ENCODE measurements around the gene ANKRD9.
"Not testable (repeated sequence)": the region's sequence is repeated elsewhere in the genome, so short reads cannot be mapped to it uniquely, and the experiment has no call there.

The ANKRD9 gene

DNA sequence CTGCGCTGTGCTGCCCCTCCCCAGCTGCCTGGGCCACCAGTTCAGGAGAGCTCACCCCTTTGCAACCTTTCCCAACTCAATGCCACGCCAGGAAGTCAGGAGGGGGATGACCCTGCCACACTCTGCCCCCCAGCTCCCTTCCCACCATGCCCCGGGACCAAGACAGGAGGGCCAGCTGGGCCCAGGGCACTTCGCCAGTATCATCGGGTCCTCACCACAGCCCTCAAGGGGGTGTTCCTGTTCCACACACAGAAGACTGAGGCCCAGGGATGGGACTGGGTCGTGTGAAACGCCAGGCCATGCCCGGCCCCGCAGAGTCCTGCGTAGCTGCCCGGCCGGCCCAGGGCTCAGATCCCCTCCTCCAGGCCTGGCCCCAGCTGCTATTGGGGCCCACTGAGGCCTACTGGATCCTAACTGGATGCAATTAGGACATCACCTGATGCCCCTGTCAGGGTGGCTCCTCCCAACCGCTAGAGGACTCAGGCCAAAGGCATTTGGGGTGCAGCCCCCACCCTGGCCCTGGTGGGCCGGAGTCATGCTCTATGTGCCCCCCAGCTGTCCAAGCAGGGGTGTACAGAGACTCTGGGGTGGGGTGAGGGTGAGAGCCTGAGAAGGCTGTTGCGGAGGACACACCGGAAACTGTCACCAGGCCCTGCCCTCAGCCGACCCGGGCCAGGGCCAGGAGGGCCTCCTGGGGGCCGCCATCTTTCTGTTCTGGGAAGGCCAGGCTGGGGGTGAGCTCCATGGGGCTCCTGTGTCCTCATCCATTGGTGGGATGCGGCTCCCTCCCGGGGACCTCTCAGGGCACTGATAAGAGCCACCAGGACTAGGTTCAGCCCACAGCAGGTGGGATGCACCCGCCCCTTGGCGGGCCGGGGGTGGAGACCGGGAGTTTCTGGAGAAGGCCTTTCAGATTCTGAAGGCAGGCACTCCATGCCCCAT lies 29.3 kb upstream of the ANKRD9 start:
- no peak for DNase-seq

DNA sequence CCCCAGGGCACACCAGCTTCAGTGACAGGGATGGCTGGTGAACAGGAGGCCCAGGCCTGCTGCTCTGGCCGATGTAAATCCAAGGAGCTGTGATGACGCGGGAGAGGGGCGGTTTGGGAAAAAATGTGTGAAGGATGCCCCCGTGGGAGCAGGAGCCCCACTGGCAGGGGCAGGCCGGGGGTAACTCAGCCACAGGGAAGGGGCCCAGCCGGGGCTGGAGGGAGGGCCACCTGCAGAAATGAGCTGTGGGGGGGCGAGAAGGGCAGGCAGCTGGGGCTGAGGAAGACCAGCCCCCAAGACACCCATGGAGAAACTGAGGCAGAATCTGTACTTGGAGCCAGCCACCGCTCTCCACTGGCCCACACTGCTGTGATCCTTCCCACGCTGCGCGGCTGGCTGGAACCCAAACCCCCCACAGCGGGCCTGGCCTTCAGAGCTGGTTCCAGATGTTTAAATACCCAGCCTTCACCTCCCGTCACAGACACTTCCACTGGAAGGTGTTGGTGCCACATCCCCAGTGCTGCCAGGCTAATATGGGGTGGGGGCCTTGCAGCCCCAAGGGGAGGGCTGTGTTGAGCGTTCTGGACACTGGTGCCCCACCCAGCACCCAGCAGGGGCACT lies 28.5 kb upstream of the ANKRD9 start:
- no peak for DNase-seq

DNA sequence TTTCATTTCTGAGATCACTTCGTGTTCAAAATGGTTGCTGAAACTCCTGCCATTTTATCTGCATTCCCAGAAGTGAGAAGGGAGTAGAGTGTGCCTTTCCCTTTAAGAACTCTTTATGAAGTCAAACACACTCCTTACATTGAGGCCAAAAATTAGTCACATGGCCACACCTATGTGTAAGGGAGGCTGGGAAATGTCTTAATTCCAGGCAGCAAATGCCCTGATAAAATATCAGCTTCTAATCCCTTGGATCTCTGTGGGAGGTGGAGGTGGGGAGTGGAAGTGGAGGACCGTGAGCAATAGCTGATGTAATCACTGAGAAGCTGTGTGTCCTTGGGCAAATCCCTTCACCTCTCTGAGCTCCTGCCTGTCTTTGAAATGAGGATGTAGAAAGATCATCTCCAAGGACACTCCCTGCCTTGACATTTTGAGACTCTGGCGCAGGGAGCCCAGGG lies 22.7 kb upstream of the ANKRD9 start:
- no peak for DNase-seq

DNA sequence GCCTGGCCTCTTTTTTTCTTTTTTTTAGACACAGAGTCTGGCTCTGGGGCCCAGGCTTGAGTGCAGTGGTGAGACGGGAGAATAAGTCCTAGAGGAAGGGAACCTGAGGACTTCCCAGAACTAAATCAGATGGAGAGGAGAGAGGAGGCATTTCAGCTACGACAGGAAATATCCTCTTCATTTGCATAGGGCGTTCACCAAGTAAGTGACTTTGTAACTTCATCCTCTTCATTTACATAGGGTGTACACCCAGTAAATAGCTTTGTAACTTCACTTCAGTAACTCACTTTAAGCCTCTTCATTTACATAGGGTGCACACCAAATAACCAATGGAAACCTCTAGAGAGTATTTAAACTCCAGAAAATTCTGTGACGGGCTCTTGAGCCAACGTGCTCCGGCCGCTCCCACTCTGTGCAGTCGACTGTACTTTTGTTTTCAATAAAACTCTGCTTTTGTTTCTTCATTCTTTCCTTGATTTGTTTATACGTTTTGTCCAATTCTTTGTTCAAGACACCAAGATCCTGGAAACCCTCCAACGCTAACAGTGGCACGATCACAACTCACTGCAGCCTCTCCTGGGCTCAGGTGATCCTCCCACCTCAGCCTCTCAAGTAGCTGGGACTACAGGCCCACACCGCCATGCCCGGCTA lies 21.4 kb upstream of the ANKRD9 start:
- DNase-seq: no peak

DNA sequence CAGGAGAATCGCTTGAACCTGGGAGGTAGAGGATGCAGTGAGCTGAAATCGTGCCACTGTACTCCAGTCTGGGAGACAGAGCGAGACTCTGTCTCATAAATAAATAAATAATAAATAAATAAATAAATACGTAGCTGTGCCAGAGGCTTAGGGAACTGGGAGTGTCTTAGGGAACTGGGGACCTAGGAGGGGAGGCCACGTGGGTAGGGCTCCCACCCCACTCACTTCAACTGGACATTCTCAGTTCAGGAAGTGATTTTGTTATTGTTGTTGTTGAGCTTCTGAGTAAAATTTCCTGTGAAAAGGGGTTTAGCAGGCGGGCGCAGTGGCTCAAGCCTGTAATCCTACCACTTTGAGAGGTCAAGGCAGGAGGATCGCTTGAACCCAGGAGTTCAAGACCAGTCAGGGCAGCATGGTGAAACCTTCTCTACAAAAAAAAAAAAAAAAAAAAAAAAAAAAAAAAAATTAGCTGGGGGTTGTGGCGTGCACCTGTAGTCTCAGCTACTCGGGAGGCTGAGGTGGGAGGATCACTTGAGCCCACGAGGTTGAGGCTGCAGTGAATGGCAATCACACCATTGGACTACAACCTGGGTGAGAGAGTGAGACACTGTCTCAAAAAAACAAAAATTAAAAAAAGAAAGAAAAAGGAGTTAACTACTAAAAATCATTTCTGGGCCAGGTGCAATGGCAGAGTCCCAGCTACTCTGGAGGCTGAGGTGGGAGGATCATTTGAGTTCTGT lies 19.0 kb upstream of the ANKRD9 start:
- no peak for DNase-seq

DNA sequence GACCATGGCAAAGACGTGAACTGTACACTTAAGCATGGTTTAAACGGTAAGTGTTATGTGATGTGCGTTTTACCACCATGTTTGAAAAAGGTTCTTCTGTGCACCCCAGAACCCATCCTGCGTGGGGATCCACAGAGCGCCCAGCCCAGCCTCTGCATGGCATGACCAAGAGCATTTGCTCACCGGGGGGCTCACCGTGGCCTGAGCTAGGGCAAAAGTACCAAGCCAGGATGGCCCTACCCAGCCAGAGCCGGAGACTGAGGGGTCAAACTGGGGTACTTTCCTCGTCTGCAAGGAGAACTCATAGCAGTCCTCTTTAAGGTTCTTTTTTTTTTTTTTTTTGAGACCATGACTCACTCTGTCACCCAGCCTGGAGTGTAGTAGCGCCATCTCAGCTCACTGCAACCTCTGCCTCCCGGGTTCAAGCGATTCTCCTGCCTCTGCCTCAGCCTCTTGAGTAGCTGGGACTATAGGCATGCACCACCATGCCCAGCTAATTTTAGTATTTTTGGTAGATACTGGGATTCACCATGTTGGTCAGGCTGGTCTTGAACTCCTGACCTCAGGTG lies 16.4 kb upstream of the ANKRD9 start:
- no peak for DNase-seq

DNA sequence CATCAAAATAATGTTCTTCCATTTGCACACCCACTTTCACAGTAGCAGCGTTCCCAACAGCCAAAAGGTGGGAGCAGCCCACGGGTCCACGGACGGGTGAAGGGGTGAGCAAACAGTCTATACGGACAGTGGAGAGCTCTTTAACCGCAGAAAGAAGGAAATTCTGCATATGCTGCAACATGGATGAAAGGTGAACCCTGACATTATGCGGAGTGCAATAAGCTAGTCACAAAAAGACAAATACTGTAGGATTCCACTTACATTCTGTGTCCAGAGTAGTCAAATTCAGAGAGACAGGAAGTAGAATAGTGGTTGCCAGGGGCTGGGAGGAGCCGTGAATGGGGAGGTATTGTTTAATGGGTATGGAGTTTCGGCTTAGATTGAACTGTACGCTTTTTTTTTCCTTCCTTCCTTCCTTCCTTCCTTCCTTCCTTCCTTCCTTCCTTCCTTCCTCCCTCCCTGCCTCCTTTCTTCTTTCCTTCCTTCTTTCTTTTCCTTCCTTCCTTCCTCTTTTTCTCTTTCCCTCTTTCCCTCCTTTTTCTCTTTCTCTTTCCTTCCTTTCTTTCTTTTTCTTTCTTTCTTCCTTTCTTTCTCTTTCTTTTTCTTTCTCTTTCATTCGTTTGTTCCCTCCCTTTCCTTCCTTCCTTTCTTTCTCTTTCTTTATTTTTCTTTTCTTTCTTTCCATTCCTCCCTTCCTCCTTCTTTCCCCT lies 15.8 kb upstream of the ANKRD9 start:
- DNase-seq: peak; percentile 60

DNA sequence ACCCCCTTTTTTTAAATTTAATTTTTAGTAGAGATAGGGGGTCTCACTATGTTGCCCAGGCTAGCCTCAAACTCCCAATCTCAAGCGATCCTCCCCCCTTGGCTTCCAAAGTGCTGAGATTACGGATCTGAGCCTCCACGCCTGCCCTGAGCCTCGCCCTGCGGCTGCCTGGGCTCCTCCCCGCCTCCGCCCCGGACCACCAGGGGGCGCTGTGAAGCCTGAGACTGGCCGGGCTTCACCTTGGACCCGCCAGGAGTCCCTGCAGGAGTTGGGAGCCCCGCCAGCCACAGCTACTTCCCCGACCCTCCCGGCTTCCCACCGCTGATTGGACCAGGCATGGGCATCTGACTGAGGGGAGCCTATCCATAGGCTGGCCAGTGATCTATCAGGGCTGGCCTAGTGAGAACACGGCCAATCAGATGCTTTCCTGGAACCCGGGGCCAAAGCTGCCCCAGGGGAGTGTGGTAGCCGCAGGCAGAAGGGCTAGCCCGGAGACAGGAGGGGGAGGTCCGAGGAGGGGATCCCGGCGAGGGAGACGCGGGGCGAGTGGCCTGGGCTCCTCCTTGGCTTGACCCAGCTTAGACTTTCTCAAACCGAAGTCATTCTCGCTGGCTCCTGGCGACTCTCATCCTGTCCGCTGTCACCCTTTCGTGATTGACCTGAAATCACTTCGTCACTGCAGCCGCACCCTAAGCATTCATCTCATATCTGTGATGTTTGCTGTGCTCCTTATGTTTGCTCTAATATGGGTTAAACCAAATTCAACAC lies 15.1 kb upstream of the ANKRD9 start:
- DNase-seq: peak; percentile 88

DNA sequence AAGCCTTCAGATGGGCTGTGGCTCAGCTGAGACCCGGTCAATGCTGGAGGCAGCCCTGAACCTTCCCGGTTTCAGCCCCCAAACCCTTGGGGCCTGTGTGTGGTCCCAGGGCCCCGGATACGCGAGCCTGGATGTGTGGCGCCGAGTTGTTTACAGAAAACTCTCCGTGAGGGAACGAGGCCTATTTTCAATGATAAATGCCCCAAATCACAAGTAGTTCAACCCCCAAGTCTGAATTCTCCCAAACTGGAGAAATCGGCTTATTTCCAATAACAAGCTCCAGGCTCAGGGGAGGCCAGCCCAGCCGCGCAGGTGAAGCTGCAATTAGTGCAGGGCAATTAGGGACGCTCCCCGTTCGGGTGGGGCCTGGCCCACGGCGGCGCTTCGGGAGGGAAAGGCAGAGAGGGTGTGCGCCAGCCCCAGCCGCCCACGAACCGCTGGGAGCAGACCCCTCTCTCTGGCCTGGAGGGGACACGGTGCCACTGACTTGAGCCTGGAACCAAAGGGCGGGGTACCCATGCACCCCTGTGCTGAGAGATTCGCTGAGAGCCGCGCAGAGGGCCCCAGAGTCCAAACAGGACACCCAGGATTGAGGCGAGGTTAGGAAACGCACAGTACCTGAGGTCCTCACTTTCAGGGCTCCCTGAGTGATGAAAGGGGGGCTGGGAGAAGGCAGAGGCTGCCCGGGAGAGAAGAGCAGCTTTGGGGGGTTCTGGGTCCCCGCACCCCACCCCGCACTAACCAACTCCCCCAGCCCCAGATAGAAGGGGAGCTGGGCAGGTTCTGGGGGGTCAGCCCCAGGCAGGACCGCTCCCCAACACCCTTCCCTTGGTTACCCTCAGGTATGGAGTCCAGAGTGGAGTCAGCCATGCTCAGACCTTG lies 14.2 kb upstream of the ANKRD9 start:
- no peak for DNase-seq

DNA sequence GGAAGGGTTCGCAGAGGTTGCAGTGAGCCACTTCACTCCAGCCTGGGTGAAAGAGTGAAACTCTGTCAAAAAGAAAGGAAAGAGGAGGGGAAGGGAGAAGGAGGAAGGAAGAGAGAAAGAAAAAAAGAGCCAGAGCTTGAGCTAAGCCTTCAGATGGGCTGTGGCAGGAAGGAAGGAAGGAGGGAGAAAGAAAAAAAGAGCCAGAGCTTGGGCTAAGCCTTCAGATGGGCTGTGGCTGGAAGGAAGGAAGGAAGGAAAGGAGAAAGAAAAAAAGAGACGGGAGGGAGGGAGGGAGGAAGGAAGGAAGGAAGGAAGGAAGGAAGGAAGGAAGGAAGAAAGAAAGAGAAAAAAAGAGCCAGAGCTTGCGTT lies 13.6 kb upstream of the ANKRD9 start:
- DNase-seq: no peak

DNA sequence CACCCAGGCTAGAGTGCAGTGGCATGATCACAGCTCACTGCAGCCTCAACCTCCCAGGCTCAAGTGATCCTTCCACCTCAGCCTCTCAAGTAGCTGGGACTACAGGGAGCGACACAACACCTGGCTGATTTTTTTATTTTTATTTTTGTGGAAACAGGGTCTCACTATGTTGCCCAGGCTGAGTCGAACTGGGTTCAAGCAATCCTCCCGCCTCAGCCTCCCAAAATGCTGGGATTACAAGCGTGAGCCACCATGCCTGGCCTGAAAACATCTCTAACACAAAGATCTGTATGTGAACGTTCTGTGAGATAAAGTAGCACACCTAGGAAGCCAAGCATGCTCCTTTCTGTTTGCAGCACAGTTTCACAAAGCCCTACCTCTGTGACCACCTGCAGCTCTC lies 10.1 kb upstream of the ANKRD9 start:
- not testable (repeated sequence) for DNase-seq

DNA sequence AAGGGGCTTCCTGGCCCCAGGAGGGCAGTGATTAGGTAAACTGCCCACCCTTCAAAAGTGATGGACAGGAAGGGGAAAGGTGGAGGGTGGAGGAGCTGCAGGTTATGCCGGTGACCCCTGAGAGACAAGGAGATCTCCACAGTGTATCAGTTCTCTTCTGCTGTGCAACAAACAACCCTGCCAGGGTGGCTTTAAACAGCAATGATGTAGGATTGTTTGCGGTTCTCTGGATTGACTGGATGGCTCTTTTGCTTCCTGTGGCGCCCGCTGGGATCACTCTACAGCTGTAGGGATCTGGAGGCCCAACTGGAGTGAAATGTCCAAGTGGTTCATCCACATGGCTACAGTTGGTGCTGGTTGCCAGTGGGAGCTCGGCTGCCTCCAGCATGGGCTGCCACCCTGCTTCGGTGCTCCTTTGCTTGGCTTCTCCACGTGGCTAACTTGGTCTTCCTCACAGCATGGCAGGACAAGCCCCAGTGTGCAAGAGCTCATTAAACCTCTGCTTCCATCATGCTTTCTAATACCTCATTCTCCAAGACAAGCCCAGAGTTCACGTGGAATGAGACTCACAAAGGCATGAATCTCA lies 8.6 kb upstream of the ANKRD9 start:
- DNase-seq: no peak

DNA sequence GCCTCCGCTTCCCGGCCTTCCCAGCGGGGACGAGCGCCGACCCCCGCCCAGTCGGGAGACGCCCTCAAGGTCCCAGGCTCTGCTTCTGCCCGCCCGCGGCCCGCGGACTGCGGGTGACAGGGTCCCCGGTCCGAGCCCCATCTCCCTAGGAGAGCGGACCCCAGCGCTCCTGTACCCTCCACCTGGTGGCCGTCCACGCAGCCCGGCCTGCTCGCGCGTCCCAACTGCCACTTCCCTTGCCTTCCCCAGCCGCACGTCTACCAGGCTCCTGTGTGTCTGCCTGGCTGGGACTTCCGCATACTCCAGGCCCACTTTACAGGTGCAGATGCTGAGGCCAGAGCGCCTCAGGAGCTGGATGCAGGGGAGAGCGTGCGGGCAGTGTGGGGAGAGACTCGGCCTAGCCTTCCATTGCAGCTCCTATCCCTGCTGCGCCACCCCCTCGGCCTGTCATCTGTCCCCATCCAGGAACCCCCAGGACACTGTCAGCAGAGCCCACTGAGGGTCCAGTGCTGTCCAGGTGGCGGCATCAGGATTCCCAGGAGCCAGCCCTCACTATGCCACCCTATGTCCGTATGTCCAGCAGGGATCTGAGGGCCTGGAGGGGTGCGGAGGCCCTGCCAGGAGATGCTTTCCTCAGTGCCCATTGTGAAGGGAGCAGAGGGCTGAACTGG lies 8.0 kb upstream of the ANKRD9 start:
- DNase-seq: no peak

DNA sequence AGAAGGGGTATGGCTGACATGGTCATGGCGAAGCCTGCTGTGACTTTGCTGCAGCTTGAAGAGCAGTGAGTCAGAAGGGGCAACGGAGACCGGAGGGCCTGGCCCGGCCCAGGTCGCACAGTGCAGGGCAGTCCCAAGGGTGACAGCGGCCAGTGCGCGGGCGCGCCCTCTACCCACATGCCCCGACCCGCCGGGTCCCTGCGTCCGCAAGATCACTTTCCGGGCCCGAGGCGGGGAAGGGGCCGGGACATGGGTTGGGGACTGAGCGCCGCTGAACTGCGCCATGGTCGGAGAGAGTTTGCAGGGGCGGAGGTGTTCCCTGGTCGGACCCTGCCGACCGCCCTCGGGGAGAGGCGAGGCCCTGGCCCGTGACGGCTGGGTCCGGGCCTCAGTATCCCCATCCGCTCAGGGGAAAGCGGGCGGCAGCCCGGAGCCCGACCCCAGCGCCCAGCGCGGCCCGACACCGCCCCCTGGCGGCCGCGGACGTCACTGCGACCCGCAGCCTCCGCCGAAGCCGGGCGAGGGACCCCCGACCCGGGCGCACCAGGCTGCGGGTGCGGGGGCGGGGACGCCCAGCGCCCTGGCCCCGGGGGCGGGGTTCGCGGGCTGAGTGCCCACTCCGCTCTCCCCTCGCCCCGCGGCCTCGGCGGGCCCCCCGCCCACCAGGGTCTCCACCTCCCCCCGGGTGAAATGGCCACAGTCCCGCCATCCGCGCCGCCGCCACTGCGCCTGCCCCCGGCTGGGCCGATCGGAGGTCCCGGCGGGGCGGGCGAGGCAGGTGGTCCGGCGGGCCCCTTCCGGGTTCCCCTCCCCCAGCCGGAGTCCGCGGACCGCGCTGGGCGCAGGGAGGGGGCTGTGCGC lies 7.2 kb upstream of the ANKRD9 start:
- peak; percentile 46 for DNase-seq

DNA sequence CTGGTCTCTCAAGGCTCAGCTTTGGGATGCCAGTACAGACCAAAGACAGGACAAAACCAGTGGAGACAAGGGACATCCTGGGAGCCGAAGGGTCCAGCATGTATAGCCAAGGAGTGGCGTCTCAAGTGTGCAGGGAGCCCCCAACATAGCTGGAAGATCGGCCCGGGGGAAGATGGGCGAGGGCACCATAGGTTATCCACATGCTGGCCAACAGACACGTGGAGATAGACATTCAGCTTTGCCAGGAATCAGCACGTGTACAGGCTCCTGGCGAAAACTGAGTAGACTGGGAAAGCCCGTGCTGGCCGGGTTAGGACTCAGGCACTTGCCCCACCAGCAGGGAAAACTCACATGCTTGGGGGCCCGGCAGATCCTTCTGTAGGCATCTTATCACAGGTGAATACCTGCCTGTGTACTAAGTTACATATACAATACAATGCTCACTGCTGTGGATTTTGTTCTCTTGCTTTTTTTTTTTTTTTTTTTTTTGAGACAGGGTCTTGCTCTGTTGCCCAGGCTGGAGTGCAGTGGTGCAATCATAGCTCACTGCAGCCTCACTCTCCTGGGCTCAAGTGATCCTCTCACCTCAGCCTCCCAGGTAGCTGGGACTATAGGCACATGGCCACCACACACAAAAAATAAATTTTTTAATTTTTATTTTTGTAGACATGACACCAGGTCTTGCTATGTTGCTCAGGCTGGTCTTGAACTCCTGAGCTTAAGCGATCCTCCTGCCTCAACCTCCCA lies 5.6 kb upstream of the ANKRD9 start:
- DNase-seq: no peak

DNA sequence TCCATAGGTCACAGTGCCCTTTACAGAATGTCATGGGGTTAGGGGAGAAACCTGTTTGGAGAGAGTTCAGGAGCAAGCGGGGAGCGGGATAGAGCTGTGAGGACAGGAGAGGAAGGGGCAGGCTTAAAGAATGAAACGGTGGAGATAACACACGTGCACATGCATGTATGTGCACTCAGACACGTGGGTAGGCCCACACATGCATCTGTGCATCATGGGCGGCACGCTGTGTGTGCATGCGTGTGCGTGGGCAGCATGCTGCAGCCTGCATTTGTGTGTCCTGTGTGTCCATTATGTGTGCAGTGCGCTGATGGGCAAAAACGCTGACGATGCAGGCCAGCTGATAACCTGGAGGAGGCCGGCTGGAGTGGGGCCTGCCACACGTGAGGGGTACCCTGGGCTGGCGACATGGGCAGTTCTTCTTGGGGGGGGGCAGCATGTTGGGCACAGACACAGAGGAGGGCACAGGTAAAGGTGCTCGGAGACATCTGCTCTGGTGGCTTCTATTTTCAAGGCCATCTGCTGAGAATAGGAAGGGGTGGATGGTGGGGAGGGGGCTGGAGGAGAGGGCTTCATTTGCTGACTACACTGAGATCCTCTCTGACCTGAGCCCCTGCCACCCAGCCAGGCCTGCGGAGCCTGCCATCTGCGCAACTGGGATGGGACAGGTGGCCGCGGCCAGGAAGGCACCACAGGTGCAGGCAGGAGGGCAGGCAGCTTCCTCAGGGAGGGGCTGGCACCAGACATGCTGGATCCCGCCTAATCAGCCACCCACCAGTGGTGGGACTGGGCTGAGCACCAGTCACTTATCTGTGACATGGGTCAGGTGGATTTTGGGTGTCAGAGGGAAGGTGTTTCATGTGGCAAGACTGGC lies 4.6 kb upstream of the ANKRD9 start:
- DNase-seq: no peak

Data from central memory CD4-positive, alpha-beta T cell (primary cell).